Measurements from ENCODE around the gene TMEM140. TPM values are rescaled to one million over a fixed set of nuclear protein-coding genes. Genes with fewer than 3 reads are reported as not detected.

TMEM140 gene
- total and polyA plus RNA-seq, 9 of the 15 experiments (the other 6 are each of a cell fraction or from before 2014, with no cell fraction given): 0.03 to 0.82 (median 0.23) TPM

DNA sequence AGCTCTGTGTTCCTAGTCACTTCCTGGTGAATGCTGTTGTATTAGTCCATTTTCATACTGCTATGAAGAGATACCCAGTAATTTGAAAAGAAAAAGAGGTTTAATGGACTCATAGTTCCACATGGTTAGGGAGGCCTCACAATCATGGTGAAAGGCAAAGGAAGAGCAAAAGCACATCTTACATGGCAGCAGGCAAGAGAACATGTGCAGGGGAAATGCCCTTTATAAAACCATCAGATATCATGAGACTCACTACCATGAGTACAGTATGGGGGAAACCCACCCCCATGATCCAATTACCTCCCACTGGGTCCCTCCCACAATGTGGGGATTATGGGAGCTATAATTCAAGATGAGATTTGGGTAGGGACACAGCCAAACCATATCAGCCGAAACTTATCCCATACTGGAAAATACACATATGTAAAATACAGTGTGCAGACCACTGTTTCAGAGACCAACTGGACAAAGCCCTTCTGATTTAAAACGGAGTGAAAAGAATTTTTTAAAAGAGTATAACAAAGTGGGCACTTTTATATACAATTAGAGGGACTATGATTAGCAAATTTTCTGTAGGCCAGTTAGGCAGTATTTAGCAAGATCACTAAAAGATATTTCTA, 14.6 kb downstream of the TMEM140 start (continued):
- no peak for TF ChIP-seq CTCFL (IDR thresholded peaks at IDR 0.05; ENCODE audit: borderline replicate concordance, insufficient read depth, low read depth, low read length, poor library complexity, severe bottlenecking)
- peak; percentile 57; the same call in 1 of the 2 replicates for TF ChIP-seq L3MBTL2 (IDR thresholded peaks at IDR 0.05)
- 0 out of 2 replicates have a peak, but pooled peaks have one; percentile 19 for TF ChIP-seq XRCC3 (IDR thresholded peaks at IDR 0.05)
- no peak for TF ChIP-seq E2F1 (CRISPR knock-in tag; IDR thresholded peaks at IDR 0.05)
- TF ChIP-seq MTA2 (IDR thresholded peaks at IDR 0.05; ENCODE audit: low read depth): no peak
- TF ChIP-seq, protein P1, sequence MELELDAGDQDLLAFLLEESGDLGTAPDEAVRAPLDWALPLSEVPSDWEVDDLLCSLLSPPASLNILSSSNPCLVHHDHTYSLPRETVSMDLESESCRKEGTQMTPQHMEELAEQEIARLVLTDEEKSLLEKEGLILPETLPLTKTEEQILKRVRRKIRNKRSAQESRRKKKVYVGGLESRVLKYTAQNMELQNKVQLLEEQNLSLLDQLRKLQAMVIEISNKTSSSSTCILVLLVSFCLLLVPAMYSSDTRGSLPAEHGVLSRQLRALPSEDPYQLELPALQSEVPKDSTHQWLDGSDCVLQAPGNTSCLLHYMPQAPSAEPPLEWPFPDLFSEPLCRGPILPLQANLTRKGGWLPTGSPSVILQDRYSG (tag; conservative IDR thresholded peaks at IDR 0.05; ENCODE audit: low read depth): no peak
- no peak for TF ChIP-seq RFX1 (IDR thresholded peaks at IDR 0.05)
- TF ChIP-seq PURB (CRISPR knock-in tag; IDR thresholded peaks at IDR 0.05; ENCODE audit: low read depth): no peak
- TF ChIP-seq, protein P2, sequence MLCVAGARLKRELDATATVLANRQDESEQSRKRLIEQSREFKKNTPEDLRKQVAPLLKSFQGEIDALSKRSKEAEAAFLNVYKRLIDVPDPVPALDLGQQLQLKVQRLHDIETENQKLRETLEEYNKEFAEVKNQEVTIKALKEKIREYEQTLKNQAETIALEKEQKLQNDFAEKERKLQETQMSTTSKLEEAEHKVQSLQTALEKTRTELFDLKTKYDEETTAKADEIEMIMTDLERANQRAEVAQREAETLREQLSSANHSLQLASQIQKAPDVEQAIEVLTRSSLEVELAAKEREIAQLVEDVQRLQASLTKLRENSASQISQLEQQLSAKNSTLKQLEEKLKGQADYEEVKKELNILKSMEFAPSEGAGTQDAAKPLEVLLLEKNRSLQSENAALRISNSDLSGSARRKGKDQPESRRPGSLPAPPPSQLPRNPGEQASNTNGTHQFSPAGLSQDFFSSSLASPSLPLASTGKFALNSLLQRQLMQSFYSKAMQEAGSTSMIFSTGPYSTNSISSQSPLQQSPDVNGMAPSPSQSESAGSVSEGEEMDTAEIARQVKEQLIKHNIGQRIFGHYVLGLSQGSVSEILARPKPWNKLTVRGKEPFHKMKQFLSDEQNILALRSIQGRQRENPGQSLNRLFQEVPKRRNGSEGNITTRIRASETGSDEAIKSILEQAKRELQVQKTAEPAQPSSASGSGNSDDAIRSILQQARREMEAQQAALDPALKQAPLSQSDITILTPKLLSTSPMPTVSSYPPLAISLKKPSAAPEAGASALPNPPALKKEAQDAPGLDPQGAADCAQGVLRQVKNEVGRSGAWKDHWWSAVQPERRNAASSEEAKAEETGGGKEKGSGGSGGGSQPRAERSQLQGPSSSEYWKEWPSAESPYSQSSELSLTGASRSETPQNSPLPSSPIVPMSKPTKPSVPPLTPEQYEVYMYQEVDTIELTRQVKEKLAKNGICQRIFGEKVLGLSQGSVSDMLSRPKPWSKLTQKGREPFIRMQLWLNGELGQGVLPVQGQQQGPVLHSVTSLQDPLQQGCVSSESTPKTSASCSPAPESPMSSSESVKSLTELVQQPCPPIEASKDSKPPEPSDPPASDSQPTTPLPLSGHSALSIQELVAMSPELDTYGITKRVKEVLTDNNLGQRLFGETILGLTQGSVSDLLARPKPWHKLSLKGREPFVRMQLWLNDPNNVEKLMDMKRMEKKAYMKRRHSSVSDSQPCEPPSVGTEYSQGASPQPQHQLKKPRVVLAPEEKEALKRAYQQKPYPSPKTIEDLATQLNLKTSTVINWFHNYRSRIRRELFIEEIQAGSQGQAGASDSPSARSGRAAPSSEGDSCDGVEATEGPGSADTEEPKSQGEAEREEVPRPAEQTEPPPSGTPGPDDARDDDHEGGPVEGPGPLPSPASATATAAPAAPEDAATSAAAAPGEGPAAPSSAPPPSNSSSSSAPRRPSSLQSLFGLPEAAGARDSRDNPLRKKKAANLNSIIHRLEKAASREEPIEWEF (CRISPR knock-in tag; IDR thresholded peaks at IDR 0.05): no peak
- no peak for TF ChIP-seq MEF2A (IDR thresholded peaks at IDR 0.05; ENCODE audit: control insufficient read depth, low read depth, low read length)
- TF ChIP-seq ETV5 (CRISPR knock-in tag; IDR thresholded peaks at IDR 0.05; ENCODE audit: low read depth): no peak
- no peak for TF ChIP-seq FOXM1 (IDR thresholded peaks at IDR 0.05; ENCODE audit: low read depth)
- no peak for TF ChIP-seq FOXM1 (CRISPR knock-in tag; IDR thresholded peaks at IDR 0.05; ENCODE audit: low read depth)
- TF ChIP-seq POLR3G (IDR thresholded peaks at IDR 0.05; ENCODE audit: extremely low read depth, insufficient read length, insufficient replicate concordance): no peak
- TF ChIP-seq RHOXF2B (CRISPR knock-in tag; conservative IDR thresholded peaks at IDR 0.05): no peak
- TF ChIP-seq KLF13 (tag; IDR thresholded peaks at IDR 0.05; ENCODE audit: borderline replicate concordance, low read depth): no peak
- TF ChIP-seq FOSL1 (tag; conservative IDR thresholded peaks at IDR 0.05): no peak
- no peak for TF ChIP-seq ZNF583 (CRISPR knock-in tag; IDR thresholded peaks at IDR 0.05)
- TF ChIP-seq TRIM24 (IDR thresholded peaks at IDR 0.05): peak; percentile 89 to 90
- TF ChIP-seq KDM5B (IDR thresholded peaks at IDR 0.05; ENCODE audit: insufficient replicate concordance, low read depth, low read length): no peak

Measured in K562 (cell line).